Germinal center (tissue), 1 donor: ENCODE measurements around the gene JAZF1.

ENCODE experiments used
- DNase-seq: peaks from one replicate; pipeline ENCODE4 v3.0.0; 2012; ENCODE audit warnings: mixed read lengths, low spot score

Gene JAZF1

GRCh38 chr7:28008171-28008570, 172.4 kb downstream of the JAZF1 start:
- no peak for DNase-seq

GRCh38 chr7:28006491-28006890, 174.1 kb downstream of the JAZF1 start:
- DNase-seq = no peak

DNA sequence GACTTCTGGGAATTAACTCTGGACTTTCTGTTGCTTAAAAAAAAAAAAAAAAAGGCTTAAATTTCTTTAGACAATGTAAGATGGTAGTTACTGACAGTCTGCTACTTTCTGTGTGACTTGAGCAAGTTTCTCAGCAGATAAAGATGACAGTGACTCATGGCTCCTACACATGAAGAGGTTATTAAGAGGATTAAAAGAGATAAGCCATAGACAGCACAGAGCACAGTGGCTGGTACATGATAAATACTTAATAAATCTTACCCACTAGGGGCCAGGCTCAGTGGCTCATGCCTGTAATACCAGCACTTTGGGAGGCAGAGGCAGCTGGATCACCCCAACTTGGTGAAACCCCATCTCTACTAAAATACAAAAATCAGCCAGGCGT, 174.8 kb downstream of the JAZF1 start:
- DNase-seq = no peak

- no peak for DNase-seq
These were observed 175.3 kb downstream of the JAZF1 start for GRCh38 chr7:28005075-28005846.

DNA sequence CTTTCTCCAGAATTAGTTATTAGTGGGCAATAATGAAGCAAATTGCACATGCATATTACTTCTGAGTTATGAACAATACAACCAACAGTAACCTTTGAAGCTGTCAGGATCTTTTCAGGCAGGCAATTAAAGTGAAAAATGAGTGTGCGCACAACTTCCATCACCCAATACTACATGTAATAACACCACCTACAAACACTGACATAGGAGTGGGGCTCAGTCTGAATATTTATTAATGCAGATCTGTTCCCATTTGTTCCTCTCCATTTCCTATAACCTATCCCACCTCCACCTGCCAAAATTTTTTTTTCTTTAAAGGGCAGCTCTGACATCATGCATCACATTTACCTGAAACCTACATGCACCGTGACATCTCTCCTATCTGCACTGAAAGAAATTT, 177.2 kb downstream of the JAZF1 start:
- no peak for DNase-seq

DNA sequence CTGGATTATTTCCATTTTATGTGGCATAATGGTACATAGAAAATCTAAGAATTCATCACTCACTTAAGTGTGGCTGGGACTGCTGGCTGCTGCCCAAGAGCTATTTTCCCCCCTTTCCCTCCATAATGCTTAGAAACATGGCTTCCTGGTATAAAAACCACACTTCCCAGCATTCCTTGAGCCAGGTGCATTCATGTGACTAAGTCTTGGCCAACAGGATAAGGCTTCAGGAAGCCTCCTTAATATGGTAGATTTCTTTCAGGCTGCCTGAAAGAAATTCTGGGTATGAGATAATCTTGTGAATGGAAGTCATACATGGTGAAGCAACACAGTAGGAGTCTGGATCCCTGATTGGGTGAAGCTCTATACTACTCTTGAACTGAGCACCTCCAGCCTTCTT, 178.0 kb downstream of the JAZF1 start:
- no peak for DNase-seq

DNA sequence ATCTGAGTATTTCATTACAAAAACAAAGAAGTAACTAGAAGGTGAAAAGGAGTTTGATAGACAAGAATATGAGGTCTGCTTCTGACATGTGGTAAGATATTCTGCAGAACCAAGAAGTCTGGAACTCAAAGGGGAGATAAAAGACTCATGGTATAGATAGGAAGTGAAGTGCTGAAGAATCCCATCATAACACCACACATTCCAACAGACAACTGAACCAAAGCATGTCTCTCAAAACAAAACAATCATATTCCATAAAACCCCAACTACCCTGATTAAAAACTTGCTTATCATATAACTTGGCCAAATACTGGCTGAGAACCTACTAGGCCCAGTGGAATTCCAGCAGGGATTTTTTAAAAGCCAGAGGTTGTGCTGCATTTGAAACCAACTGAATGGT, 178.7 kb downstream of the JAZF1 start:
- no peak for DNase-seq

DNA sequence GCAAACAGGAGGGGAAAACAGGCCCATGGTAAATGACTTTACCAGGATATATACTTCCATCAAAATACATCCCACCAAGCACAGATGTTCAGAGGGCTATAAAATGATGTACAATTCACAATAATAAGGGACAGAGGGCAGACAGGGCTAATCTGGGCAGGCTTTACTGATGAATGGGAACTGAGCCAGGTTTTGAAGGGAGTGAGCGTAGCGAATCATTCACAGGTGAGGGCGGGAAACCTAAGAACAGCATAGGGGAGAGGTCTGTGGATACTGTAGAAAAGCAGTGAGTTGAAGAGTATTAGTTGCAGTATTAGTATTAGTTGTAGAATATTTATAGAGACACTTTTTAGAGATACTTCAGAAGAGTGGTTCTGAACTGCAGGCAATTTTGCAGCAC, 180.8 kb downstream of the JAZF1 start:
- DNase-seq = no peak

- DNase-seq = no peak
These were observed 182.2 kb downstream of the JAZF1 start for GRCh38 chr7:27998382-27998781.

DNA sequence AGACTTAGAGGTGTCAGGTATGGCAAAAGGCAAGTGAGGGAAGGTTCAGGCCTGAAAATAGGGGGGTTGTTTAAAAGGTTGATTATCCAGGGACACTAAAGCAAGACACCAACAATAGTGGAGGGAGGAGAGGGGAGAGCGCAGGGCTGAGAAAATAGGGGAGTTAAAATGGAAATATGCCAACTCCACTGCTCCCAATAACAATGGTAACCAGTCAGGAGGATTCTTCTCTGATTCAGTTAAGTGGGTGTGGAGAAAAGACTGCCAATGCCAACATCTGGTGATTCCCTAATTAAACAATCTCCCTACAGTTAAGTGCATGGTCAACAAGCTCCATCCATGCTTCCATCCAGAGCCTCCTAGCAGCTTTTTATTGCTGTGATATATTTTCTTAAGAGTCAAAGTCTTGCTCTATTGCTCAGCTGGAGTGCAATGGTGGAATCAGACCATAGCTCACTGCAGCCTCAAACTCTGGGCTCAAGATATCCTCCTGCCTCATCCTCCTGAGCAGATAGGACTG, 183.3 kb downstream of the JAZF1 start:
- DNase-seq = no peak

DNA sequence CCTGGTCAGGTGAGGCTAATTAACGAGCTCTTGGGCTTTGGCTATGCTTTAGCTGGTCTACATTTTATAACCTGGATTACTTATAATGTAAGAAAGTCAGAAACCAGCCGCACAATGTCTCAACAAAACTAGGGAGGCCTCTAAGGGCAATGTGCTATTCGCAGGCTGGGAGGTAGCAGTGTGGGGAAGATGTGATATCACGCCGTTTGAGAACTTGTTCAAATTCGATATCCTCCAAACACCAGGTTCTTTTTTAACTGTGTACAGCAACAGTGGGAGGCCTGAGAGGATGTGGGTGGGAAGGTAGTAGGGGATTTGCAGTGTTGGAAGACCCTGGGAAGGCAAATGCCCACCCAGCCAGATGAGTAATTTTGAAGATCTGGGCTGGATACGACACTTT, 184.5 kb downstream of the JAZF1 start:
- DNase-seq = no peak

- no peak for DNase-seq
These were observed 185.4 kb downstream of the JAZF1 start for GRCh38 chr7:27995228-27995627.

GRCh38 chr7:27994639-27995038, 186.0 kb downstream of the JAZF1 start:
- no peak for DNase-seq

DNA sequence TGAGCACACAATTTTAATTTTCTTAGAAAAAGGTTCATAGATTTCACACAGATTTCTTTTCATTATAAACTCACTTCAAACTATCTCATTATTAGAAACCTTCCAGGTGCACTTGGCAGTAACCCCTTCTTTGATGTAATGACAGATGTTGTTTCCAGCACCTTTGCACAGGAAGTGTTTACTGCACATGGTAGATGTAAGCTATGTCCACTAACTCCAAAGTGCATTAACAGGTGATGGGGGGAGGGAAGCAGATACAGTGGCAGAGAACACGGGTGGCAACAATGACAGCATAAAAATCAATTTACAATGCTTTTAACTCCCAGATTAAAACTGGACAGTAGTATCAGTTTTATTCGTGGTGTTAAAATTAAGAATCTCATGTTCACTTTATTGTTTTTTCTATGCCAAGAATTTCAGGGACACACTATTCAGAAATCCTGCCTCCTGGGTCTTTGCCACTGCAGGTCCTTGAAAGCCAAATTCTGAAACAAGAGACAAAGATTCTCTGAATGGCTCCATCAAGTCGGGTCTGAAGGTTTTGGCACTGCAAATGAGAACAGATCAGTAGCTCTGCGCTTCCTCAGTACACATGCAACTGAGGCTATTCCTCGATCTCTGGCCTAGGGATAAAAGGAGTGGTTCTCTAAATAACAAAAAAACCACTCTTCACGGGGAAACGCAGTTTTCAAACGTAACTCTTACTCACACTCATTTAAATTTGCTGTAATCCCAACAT, 187.7 kb downstream of the JAZF1 start:
- DNase-seq = no peak

DNA sequence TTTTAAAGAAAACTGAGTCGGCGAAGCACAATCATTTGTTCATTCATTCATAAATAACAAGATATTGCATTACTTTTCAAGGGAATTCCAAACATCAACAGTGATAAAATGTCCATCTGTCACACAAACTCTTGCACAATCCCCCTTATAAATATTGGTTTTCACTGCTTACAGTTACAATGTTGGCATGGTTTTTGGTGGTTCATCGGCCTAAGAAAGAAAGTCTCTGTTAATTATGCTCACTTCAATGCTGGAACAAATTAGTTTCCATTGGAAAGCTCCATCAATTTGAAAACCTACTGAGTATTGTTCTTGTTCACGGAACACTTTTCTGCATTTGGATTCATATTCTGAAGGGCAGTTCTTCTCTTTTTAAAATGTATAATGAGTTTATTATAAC, 188.5 kb downstream of the JAZF1 start:
- DNase-seq = no peak

GRCh38 chr7:27991006-27991528, 189.5 kb downstream of the JAZF1 start:
- DNase-seq = no peak

DNA sequence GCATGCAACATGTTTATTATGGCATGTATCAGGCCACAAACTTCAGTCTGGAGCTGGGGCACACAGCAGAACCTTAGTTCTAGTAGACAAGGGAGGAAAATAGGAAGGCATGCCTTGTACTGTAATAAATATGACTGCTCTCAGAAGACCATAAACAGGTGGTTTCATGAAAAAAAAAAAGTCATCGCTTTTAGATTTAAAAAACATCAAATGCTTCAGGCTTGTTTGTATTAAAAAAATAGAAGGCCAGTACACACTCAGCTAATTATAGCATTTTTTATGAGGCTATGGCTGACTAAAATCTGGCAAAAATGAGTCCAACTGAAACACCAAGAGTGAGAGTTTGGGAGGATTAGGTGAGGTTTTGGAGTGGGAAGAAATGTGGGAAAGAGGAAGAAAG, 204.1 kb downstream of the JAZF1 start:
- no peak for DNase-seq

GRCh38 chr7:27973625-27974024, 207.0 kb downstream of the JAZF1 start:
- DNase-seq = no peak

DNA sequence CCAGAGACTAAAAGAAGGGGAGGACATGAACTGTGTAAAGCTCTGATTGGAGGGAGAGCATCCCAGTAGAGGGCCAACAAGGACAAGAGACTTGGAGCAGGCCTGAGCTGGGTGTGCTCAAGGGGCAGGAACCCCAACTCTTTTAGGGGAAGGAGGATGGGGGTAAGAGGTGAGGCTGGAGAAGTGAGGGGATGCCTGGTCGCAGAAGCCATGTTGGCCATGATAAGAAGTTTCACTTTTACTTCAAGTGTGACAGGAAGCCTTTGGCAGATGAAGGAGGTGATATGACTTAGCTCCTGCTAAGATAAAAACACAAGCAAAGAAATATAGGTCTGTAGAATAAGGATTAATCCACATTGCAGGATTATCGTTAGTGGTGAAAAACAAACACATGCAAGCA, 208.3 kb downstream of the JAZF1 start:
- DNase-seq = no peak

- DNase-seq = no peak
These were observed 209.3 kb downstream of the JAZF1 start for GRCh38 chr7:27971171-27971812.

DNA sequence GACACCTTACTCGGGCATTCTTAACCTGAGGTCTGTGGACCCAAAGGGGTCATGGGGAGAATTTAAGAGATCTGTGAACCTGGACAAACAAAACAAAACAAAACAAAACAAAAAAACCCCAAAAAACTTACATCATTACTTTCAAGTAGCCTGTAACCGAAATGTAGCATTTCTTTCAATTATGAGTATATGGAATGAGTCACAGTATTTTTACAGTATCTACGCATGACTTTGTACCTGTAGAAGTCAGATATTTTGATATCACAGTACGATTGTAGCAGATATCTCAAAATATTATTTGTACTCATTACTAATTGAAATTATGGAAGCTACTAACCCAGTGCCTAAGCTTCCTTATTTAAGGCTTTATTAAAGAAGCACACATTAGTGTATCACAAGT, 210.2 kb downstream of the JAZF1 start:
- no peak for DNase-seq

DNA sequence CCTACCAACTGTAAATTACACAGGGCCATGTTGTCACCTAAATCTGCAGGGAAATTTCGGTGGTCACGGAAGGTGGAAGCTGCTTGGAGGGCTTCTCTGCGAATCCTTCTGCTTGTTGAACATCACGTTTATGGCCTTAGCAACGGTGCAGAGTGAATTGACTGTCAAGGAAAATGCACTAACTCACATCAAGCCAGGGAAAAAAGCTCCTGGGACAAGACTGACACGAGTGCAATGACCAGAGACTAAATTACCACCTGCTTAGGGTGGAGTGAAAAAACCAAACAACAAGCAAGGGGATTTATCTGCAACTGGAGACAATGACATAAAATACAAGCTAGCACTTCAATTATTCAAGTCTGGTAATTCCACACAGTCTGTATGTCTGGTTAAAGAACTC, 211.2 kb downstream of the JAZF1 start:
- no peak for DNase-seq

- no peak for DNase-seq
These were observed 213.0 kb downstream of the JAZF1 start for GRCh38 chr7:27967639-27968038.
